ENCODE measurements around the gene PMEPA1. TPM values are rescaled to one million over a fixed set of nuclear protein-coding genes. Genes with fewer than 3 reads are reported as not detected.

The PMEPA1 gene
- total RNA-seq, 4 donors from 2014 or later = 10.4 to 37.8 (median 17.4) TPM

GRCh38 chr20:57656821-57657534, 52.8 kb downstream of the PMEPA1 start:
- DNase-seq (ENCODE audit: extremely low spot score) = peak; percentile 86
- 90% methylated on average over 7 of the region's 20 CpGs for WGBS
- intact Hi-C loops (cut with DNase I) = loop anchor here (5.0 to 10.0 kb wide), 2 partner anchors 60 to 298 kb away; no protein-coding TSS in a partner anchor
- Histone ChIP-seq H3K4me1 (peaks cover 11 to 41% (median 27%) of the 10 kb centered on the region in 4 donors), H3K27ac (replicated peaks in 1 of 4) (peak overlapping the region in 3 of 4 donors; percentile 25 to 44 (median 27)), H3K27me3 (no peaks in the 10 kb centered on the region), H3K36me3 (peaks cover 8 to 62% (median 38%) of the 10 kb centered on the region in 4 donors), H3K4me3 (no peak overlapping the region), H3K9me3 (no peaks in the 10 kb centered on the region)
- TF ChIP-seq, protein P1, sequence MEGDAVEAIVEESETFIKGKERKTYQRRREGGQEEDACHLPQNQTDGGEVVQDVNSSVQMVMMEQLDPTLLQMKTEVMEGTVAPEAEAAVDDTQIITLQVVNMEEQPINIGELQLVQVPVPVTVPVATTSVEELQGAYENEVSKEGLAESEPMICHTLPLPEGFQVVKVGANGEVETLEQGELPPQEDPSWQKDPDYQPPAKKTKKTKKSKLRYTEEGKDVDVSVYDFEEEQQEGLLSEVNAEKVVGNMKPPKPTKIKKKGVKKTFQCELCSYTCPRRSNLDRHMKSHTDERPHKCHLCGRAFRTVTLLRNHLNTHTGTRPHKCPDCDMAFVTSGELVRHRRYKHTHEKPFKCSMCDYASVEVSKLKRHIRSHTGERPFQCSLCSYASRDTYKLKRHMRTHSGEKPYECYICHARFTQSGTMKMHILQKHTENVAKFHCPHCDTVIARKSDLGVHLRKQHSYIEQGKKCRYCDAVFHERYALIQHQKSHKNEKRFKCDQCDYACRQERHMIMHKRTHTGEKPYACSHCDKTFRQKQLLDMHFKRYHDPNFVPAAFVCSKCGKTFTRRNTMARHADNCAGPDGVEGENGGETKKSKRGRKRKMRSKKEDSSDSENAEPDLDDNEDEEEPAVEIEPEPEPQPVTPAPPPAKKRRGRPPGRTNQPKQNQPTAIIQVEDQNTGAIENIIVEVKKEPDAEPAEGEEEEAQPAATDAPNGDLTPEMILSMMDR (IDR thresholded peaks at IDR 0.05) = no peak
- no peak for TF ChIP-seq EP300 (IDR thresholded peaks at IDR 0.05)
- no peak for TF ChIP-seq POLR2A (IDR thresholded peaks at IDR 0.05; ENCODE audit: low read depth)
- TF ChIP-seq POLR2AphosphoS5 (IDR thresholded peaks at IDR 0.05) = no peak

DNA sequence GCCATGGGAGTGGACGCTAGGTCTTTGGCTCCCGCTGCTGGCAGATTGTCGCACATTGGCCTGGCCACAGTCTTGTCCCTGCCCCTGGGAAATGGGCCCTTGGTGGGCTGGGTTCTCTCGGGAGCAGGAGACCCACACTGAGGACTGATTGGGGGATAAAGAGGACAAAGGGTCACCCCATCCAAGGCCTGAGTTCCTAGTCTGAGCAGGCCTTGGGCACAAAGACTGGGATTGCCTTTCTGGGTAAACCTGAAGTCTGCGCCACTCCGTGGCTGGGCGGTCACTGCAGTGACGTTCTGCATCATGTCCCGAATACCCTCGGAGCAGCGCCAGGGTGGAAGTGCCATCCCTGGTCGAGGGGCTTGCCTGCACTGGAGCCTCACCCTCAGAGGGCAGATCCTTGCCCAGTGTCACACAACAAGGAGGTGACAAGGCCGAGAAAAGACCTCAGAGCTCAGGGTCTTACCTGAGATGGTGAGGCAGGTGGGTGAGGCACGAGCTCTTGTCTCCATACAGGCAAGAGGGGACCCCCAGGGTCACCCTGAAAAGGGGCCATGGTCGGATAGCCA, 53.5 kb downstream of the PMEPA1 start:
- DNase-seq (ENCODE audit: extremely low spot score) = peak; percentile 53

GRCh38 chr20:57655809-57656155, 54.0 kb downstream of the PMEPA1 start:
- Histone ChIP-seq H3K9me3 (no peaks in the 10 kb centered on the region), H3K4me1 (peaks cover 7 to 32% (median 22%) of the 10 kb centered on the region in 4 donors), H3K36me3 (peaks cover 10 to 71% (median 46%) of the 10 kb centered on the region in 4 donors), H3K27me3 (no peaks in the 10 kb centered on the region), H3K4me3 (no peak overlapping the region), H3K27ac (replicated peaks in 1 of 4) (peak overlapping the region in 1 of 4 donors; percentile 23)
- intact Hi-C loops (cut with DNase I) = loop anchor here (2.0 to 10.0 kb wide), 3 partner anchors 58 to 431 kb away; no protein-coding TSS in a partner anchor
- WGBS = 79% methylated on average over 10 of the region's 11 CpGs
- DNase-seq (ENCODE audit: extremely low spot score) = peak; percentile 91
- TF ChIP-seq, protein P1 (IDR thresholded peaks at IDR 0.05) = no peak
- TF ChIP-seq EP300 (IDR thresholded peaks at IDR 0.05) = no peak
- no peak for TF ChIP-seq POLR2A (IDR thresholded peaks at IDR 0.05; ENCODE audit: low read depth)
- TF ChIP-seq POLR2AphosphoS5 (IDR thresholded peaks at IDR 0.05) = no peak

More for the DNA sequence above, 53.5 kb downstream of the PMEPA1 start:
- intact Hi-C loops (cut with DNase I) = loop anchor here (5.0 to 10.0 kb wide), 2 partner anchors 59 to 298 kb away; no protein-coding TSS in a partner anchor
- H3K4me1 ChIP-seq = peaks cover 8 to 38% (median 24%) of the 10 kb centered on the region in 4 donors
- 95% methylated on average over 4 of the region's 15 CpGs for WGBS
- H3K27ac ChIP-seq (replicated peaks in 1 of 4) = peak overlapping the region in 1 of 4 donors; percentile 23
- no peak overlapping the region for H3K4me3 ChIP-seq
- no peaks in the 10 kb centered on the region for H3K27me3 ChIP-seq
- peaks cover 10 to 67% (median 43%) of the 10 kb centered on the region in 4 donors for H3K36me3 ChIP-seq
- TF ChIP-seq POLR2A (IDR thresholded peaks at IDR 0.05; ENCODE audit: low read depth) = no peak
- TF ChIP-seq, protein P1 (IDR thresholded peaks at IDR 0.05) = no peak
- TF ChIP-seq POLR2AphosphoS5 (IDR thresholded peaks at IDR 0.05) = no peak
- no peak for TF ChIP-seq EP300 (IDR thresholded peaks at IDR 0.05)
- no peaks in the 10 kb centered on the region for H3K9me3 ChIP-seq

GRCh38 chr20:57654998-57655808, 54.6 kb downstream of the PMEPA1 start:
- intact Hi-C loops (cut with DNase I) = loop anchor here (1.0 to 10.0 kb wide), 5 partner anchors 58 to 554 kb away; no protein-coding TSS in a partner anchor
- Histone ChIP-seq H3K27ac (replicated peaks in 1 of 4) (no peak overlapping the region), H3K27me3 (no peaks in the 10 kb centered on the region), H3K36me3 (peaks cover 10 to 76% (median 50%) of the 10 kb centered on the region in 4 donors), H3K4me3 (no peak overlapping the region), H3K9me3 (no peaks in the 10 kb centered on the region), H3K4me1 (peaks cover 7 to 29% (median 22%) of the 10 kb centered on the region in 4 donors)
- WGBS = 84% methylated on average over 18 of the region's 22 CpGs
- peak; percentile 82 for DNase-seq (ENCODE audit: extremely low spot score)
- TF ChIP-seq POLR2AphosphoS5 (IDR thresholded peaks at IDR 0.05) = no peak
- TF ChIP-seq, protein P1 (IDR thresholded peaks at IDR 0.05) = no peak
